ENCODE results near the gene PSTPIP1. TPM values are rescaled to one million over a fixed set of nuclear protein-coding genes. Genes with fewer than 3 reads are reported as not detected.

PSTPIP1 gene
- total and polyA plus RNA-seq, 9 of the 15 experiments (the other 6 are each of a cell fraction or from before 2014, with no cell fraction given), result not detected

DNA sequence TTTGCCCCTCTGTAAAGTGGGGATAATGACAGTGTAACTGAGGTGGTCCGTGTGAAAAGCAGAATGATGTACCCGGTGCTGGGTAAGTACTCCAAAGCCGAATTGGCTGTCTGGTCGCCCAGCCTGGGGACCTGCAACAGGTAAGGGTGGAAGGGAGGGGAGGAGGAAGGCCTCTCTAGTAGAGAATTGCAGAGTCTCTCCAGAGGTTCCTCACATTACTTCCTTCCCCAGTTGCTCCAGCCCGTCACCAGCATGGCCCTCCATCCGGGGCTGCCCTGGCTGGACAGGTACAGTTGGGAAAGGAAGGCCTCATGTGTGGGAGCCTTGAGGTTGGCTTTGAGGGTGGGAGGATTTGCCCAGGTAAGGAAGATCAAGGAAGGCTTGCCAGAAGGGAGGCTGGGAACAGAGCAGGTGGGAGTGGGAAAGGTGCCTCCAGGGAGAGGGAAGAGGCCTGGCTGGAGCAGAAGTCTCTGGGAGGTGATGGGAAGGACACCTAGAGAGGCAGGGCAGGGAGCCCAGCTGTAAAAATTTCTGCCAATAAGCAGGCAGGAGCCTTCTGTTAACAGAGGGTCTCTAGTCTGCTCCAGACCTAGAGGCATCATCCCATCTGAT, 1.7 kb upstream of the PSTPIP1 start:
- no peaks in the 10 kb centered on the region for H3K9me3 ChIP-seq (replicated peaks; ENCODE audit: control insufficient read depth, insufficient read depth, low read depth, low read length)
- POLR2A ChIA-PET, result interaction anchor here (0.7 kb wide), 1 partner anchor 1029 kb away, joined by 3 read pairs; no protein-coding TSS in a partner anchor
- WGBS (ENCODE audit: insufficient coverage, low coverage, missing lambda C conversion rate), result 0% methylated on average over 6 of the region's 6 CpGs
- H3K4me2 ChIP-seq (ENCODE audit: insufficient read depth, low read length), result no peak overlapping the region
- no peaks in the 10 kb centered on the region for H3K36me3 ChIP-seq (ENCODE audit: control insufficient read depth, insufficient read depth, low read length)
- peaks cover 4% of the 10 kb centered on the region; the same call in 1 of the 2 replicates for H4K20me1 ChIP-seq (replicated peaks; ENCODE audit: control insufficient read depth, insufficient read depth, low read length)
- in situ Hi-C loops (cut with MboI), result no loop called here
- no peak for TF ChIP-seq MCM2 (IDR thresholded peaks at IDR 0.05; ENCODE audit: low read depth)
- TF ChIP-seq ETV5 (CRISPR knock-in tag; IDR thresholded peaks at IDR 0.05; ENCODE audit: low read depth), result no peak
- no peak for TF ChIP-seq STAT5B (CRISPR knock-in tag; IDR thresholded peaks at IDR 0.05)
- no peak for TF ChIP-seq SMAD2 (IDR thresholded peaks at IDR 0.05; ENCODE audit: low read depth, low read length)
- TF ChIP-seq ZNF444 (CRISPR knock-in tag; IDR thresholded peaks at IDR 0.05), result no peak
- TF ChIP-seq, protein P1, sequence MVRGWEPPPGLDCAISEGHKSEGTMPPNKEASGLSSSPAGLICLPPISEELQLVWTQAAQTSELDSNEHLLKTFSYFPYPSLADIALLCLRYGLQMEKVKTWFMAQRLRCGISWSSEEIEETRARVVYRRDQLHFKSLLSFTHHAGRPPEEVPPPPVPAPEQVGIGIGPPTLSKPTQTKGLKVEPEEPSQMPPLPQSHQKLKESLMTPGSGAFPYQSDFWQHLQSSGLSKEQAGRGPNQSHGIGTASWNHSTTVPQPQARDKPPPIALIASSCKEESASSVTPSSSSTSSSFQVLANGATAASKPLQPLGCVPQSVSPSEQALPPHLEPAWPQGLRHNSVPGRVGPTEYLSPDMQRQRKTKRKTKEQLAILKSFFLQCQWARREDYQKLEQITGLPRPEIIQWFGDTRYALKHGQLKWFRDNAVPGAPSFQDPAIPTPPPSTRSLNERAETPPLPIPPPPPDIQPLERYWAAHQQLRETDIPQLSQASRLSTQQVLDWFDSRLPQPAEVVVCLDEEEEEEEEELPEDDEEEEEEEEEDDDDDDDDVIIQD (CRISPR knock-in tag; IDR thresholded peaks at IDR 0.05), result no peak
- no peak for TF ChIP-seq SMAD3 (CRISPR knock-in tag; conservative IDR thresholded peaks at IDR 0.05)
- TF ChIP-seq, protein P2, sequence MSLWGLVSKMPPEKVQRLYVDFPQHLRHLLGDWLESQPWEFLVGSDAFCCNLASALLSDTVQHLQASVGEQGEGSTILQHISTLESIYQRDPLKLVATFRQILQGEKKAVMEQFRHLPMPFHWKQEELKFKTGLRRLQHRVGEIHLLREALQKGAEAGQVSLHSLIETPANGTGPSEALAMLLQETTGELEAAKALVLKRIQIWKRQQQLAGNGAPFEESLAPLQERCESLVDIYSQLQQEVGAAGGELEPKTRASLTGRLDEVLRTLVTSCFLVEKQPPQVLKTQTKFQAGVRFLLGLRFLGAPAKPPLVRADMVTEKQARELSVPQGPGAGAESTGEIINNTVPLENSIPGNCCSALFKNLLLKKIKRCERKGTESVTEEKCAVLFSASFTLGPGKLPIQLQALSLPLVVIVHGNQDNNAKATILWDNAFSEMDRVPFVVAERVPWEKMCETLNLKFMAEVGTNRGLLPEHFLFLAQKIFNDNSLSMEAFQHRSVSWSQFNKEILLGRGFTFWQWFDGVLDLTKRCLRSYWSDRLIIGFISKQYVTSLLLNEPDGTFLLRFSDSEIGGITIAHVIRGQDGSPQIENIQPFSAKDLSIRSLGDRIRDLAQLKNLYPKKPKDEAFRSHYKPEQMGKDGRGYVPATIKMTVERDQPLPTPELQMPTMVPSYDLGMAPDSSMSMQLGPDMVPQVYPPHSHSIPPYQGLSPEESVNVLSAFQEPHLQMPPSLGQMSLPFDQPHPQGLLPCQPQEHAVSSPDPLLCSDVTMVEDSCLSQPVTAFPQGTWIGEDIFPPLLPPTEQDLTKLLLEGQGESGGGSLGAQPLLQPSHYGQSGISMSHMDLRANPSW (CRISPR knock-in tag; IDR thresholded peaks at IDR 0.05), result no peak
- TF ChIP-seq FOXM1 (IDR thresholded peaks at IDR 0.05; ENCODE audit: low read depth), result no peak
- no peak for TF ChIP-seq FOXM1 (CRISPR knock-in tag; IDR thresholded peaks at IDR 0.05; ENCODE audit: low read depth)
- no peak for TF ChIP-seq PURB (CRISPR knock-in tag; IDR thresholded peaks at IDR 0.05; ENCODE audit: low read depth)
- no peak for TF ChIP-seq NR2F6 (CRISPR knock-in tag; IDR thresholded peaks at IDR 0.05)
- CTCF ChIA-PET (ENCODE audit: low intra/inter-chr PET ratio), result no interaction called here
- no peaks in the 10 kb centered on the region for H3K79me2 ChIP-seq (ENCODE audit: control insufficient read depth, insufficient read depth, low read length)
- no peak overlapping the region for H3K9ac ChIP-seq (ENCODE audit: insufficient read depth in 1 of 2, low read depth in 2 of 2, low read length in 2 of 2)
- BruUV-seq (replicated peaks), result no TSS peak
- no peak for DNase-seq (ENCODE audit: extremely low read depth in 1 of 4, low spot score in 3 of 4)
- no peak for FAIRE-seq
- H3K27me3 ChIP-seq (ENCODE audit: control insufficient read depth in 2 of 2, insufficient read depth in 2 of 2, low read length in 2 of 2), result peaks cover 29 to 72% of the 10 kb centered on the region in 2 experiments
- no peak for ATAC-seq
- H3K4me1 ChIP-seq (replicated peaks in 1 of 2; ENCODE audit: control insufficient read depth in 2 of 2, insufficient read depth in 2 of 2, low read length in 2 of 2), result peaks cover 6 to 12% of the 10 kb centered on the region in 2 experiments; a peak in 3 of 5 replicates
- H3K27ac ChIP-seq (ENCODE audit: extremely low read depth, low read depth, low read length), result no peak overlapping the region
- H2AFZ ChIP-seq (ENCODE audit: low read depth, low read length), result no peak overlapping the region
- intact Hi-C loops (cut with micrococcal nuclease), result no loop called here
- no peaks in the 10 kb centered on the region for H3K9me1 ChIP-seq (ENCODE audit: control insufficient read depth, insufficient read depth, low read length)
- no peak overlapping the region for H3K4me3 ChIP-seq

Measured in K562 (cell line).